Cerebellar cortex (tissue), 1 donor: ENCODE results near the gene KIF26B.
"Not testable (repeated sequence)": the region's sequence is repeated elsewhere in the genome, so short reads cannot be mapped to it uniquely, and the experiment has no call there.

Experiments
- DNase-seq: peaks from one replicate; pipeline ENCODE4 v3.0.0-alpha.2; 2015; ENCODE audit warnings: low spot score

KIF26B gene

DNA sequence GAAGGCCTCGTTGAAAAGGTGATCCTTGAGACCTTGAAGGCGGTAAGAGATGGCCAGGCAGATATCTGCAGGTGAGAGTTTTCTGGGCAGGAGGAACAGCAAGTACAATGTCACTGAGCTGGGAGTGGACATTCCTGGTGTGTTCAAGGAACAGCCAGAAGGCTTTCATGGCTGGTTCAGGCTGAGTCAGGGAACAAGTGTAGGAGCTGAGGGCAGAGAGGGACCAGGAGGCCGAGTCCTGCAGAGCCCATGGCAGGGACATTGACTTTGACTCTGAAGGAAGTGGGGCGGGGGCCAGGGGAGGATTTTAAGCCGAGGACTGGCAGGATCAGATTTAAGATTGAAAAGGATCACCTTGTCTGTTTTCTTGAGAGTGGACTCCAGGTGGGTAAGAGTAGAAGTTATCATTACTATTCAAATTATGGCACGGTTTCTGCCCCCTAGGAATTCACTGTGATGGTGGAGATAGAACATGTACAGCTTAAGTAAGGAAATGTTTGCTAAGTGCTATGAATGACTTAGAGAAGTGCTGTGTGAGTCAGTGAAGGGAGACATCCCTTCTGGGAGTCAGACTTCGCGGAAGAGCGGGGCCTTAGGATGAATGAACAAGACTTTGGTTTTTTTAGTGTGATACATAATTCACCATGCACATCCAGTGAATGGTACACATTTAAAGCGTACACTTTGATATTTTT, 202.3 kb downstream of the KIF26B start:
- no peak for DNase-seq

DNA sequence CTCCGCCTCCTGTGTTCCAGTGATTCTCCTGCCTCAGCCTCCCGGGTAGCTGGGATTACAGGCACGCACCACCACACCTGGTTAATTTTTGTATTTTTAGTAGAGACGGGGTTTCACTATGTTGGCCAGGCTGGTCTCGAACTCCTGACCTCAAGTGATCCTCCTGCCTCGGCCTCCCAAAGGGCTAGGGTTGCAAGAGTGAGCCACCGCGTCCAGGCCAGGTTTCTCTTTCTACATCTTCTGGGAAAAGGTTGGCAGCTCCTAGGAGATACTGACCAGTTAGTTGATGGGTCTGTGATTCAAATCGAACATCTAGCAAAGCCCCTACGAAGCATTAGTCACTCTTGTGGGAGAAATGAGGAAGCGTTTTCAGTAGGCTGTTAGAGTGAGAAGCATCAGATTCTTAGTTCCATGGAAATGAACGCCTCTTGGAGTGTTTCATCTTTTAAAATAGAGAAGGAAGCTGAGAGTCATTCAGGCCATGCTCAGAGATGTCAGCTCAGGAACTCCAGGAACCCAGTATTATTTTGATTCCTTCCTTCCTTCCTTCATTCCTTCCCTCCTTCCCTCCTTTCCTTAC, 204.4 kb downstream of the KIF26B start:
- DNase-seq = not testable (repeated sequence)

DNA sequence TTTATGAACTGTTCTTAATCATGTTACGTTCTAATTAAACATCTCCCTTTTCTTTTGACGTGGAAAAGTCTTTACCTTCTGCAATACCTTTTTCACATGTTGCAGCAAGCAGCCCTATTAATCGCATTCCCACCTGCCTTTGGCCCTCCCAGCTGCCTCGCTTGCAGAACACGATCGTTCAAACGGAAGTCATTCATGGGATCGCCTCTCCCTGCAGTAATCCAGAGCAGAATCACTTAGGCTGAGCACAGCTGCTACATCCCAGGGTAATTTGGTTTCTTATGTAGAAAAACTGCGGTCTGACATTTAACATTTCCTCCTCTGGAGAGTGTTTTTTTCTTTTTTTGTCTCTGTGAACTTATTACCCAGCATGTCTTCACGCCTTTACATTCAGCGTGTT, 206.3 kb downstream of the KIF26B start:
- no peak for DNase-seq

DNA sequence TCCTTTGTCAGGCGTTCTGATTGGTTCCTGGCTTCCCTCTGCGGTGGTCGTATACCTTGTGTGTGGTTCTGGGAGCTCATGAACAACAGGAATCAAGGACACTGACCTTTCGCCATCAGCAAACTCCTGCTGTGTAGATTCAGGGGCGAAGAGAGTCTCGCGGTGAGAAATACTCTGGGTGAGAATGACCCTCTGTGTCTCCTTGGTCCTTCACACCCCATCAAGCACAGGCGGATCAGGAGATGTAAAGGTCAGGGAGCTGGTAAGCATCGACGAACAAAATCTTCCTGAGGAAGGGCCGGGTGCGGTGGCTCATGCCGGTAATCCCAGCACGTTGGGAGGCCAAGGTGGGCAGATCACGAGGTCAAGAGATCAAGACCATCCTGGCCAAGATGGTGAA, 207.2 kb downstream of the KIF26B start:
- no peak for DNase-seq

DNA sequence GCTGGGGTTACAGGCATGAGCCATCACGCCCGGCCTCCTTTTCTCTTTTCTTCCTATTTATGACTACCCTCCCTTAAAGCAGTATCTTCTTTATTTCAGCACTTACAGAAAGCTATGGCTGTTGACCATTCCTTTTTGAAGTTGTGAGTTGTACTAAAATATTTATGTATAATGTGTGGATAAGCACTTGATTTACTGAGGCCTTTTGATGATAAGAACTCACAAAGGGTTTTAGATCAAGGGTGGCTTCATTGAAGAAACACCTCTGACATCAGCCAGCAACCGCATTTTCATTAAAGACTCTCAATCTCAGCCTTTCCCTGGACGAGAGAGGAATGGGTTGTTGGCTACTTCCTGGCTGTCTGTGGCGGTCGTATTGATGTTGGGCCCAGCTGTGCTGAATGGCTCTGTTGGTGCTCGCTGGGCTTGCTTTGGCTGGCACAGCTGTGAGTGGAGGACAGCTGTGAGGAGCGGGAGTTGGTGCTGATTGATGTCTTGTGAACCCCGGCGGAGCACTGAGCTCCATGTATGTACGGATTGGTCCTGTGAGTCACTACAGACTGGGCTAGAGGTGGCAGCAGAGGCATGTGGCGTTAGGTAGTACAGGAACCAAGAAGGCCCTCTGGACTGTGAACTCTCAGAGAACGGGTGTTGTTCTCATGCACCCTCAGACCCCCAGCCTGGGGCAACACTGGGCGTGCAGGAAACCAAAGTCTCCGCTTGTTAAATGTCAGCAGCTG, 208.8 kb downstream of the KIF26B start:
- DNase-seq = no peak

- DNase-seq = no peak
These were observed 210.6 kb downstream of the KIF26B start for GRCh38 chr1:245365095-245366020.

DNA sequence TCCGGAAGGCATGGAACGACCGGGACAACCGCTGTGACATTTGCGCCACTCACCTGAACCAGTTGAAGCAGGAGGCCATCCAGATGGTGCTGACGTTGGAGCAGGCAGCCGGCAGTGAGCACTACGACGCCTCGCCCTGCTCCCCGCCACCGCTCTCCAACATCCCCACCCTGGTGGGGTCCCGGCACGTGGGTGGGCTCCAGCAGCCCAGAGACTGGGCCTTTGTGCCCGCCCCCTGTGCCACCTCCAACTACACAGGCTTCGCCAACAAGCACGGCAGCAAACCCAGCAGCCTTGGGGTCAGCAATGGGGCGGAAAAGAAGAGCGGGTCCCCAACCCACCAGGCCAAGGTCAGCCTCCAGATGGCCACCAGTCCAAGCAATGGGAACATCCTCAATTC, 212.1 kb downstream of the KIF26B start:
- no peak for DNase-seq

DNA sequence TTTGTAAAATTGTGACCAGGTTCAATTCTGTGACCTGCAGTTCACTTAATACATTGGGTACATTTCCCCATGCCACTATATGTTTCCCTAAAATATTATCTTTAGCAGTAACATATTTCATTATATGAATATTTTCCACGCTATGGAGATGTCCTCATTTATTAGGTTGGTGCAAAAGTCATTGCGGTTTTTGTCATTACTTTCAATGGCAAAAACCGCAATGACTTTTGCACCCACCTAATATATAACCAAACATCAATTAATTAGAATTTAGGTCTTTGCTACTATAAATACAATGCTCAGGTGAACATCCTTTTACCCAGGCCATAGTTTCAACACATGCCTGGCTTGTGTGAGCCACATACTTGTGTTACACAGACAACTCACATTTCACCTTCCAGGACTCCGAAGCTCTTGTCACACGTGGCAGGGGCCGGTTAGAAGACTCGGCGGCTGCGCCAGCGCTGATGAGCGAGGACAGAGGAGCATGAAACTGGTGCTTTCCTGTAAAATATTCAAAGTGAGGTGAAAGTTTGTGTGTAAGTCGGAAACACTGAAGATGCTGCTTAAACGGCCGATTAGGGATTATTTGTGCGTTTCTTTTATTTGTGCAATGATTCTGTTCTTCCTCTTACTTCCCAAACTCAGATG, 215.5 kb downstream of the KIF26B start:
- no peak for DNase-seq

DNA sequence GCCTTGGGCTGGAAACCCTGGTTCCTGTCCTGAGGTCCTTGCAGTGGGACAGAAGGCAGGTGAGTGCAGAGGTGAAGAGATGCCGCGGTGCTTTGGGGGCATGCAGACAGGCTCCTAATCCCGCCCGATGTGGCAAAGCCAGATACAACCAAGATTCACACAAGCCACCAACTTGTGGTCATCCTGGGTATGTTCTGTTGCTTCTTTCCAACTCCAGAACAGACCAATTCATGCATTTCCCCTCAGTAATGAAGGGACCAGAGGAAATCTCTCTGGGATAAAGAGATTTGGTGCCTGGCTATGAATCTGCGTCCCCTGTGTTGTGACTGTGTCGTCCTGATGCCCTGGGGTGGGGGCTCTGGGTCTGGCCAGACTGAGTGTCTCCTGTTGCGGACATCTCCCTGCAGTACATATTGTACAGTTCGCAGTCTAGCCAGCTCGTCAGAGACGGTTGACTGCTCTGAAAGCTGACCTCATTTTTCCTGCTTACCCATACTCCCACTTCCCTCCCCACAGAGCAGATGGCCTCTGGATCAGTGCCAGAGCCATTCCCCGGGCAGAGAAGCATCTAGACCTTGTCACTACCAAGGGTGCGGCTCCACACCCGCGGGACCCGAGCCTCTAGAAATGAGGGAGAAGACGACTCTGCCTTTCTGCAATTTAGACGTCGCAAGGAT, 216.3 kb downstream of the KIF26B start:
- DNase-seq = peak; percentile 94

- DNase-seq = no peak
These were observed 218.3 kb downstream of the KIF26B start for GRCh38 chr1:245373131-245373530.

- no peak for DNase-seq
These were observed 221.1 kb downstream of the KIF26B start for GRCh38 chr1:245375789-245376460.

- DNase-seq = peak; percentile 28
These were observed 223.1 kb downstream of the KIF26B start for GRCh38 chr1:245377854-245378253.

- DNase-seq = no peak
These were observed 223.5 kb downstream of the KIF26B start for GRCh38 chr1:245378311-245378722.

DNA sequence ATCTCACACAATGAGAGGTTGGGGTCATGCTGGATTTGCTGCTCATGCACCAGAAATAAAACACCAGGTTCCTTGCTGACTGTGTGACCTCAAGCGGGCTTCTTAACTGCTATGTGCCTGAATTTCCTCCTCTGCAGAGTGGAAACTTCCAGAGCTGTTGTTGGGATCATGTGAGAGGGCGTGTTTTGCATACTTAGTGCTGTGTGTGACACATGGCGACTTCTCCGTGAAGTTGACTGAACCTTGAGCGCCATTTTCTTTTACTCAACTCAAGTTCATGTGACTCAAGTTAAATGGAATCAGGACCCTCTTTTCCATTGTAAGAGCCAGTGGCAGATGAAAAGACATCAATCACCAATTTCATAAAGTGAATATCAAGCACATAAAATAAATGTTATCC, 224.0 kb downstream of the KIF26B start:
- no peak for DNase-seq

- DNase-seq = peak; percentile 53
These were observed 226.2 kb downstream of the KIF26B start for GRCh38 chr1:245380790-245381535.

DNA sequence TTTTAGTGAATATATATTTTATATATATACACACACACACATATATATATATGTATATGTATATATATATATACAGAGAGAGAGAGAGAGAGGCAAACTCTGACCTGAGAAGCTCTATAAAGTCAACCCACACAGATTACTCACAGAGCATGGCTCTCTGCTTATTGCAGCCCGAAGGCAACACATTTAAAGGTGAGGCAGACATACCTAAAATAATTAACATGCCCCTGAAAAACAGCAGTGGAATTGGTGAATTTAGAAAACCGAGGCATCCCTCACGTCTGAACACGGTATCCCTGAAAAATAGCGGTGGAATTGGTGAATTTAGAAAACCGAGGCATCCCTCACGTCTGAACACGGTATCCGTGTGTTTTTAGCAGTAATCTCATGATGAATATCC, 228.2 kb downstream of the KIF26B start:
- DNase-seq = no peak

GRCh38 chr1:245383396-245384330, 228.9 kb downstream of the KIF26B start:
- peak; percentile 68 for DNase-seq

DNA sequence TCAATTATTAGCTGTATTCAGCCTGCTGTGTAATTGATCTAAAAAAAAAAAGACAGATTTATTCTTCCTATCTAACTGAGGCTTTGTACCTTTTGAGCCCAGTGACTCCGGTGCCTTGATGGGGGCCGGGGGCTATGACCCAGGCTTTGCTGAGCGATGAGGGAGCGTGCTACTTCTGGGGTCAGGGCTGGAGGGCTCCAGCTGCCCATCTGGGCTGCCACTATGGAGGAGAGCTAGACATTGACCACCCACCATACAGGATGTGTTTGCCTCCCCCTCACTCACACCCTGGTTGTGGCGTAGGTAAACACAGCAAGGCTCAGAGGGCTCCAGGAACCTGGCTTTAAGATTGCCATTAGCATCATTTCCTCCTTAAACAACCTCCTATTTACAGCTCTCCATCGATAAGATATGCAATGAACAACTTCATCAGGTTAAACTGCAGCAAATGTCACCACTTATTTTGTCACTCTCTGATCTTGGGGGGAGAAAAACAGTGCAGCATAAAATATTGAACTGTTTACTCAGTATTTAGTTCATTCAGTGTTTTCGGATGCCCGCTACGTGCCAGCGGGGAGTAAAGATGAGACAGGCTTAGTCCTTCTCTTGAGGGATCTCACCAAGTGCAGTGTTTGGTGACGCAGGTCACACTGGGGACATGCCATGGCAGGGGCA, 231.6 kb downstream of the KIF26B start:
- DNase-seq = no peak
